Measurements from ENCODE around the gene LRRC28. TPM values are rescaled to one million over a fixed set of nuclear protein-coding genes. Genes with fewer than 3 reads are reported as not detected.
A peak's percentile ranks its signal among the peaks of the same experiment; 100 is the strongest.

LRRC28 gene
- total RNA-seq, 1 experiment from 2014 or later, result 28.4 TPM

DNA sequence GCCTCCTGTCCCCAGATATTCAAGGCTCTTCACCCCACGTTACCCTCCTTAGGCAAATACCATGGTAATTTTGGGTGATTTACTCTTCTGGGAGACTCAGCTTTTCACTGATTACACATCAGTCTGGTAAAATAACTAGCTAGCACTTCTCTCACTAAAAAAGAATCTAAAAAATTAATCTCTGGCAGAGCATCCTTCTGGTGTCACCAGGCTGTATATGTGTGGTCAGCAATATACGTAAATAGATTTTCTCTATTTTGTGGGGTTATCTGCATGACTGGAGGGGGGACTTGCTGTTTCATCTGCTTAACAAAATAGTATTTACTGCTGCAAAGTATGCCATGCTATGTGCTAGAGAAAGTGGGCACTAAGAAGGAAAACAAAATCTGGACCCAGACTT is 45.1 kb downstream of the LRRC28 start:
- no peak overlapping the region for H3K4me3 ChIP-seq (ENCODE audit: low read depth, low read length, poor library complexity, severe bottlenecking)
- H3K27ac ChIP-seq (ENCODE audit: low read depth, low read length, poor library complexity, severe bottlenecking), result no peak overlapping the region
- H3K36me3 ChIP-seq (ENCODE audit: insufficient read depth, low read length, poor library complexity, severe bottlenecking), result no peaks in the 10 kb centered on the region
- ChIA-PET CTCF (no interaction called here), POLR2A (ENCODE audit: low non-redundant PET) (no interaction called here)
- no peak for TF ChIP-seq EZH2 (IDR thresholded peaks at IDR 0.05; ENCODE audit: borderline replicate concordance, low read depth, low read length, poor library complexity, severe bottlenecking)
- TF ChIP-seq, protein P1, sequence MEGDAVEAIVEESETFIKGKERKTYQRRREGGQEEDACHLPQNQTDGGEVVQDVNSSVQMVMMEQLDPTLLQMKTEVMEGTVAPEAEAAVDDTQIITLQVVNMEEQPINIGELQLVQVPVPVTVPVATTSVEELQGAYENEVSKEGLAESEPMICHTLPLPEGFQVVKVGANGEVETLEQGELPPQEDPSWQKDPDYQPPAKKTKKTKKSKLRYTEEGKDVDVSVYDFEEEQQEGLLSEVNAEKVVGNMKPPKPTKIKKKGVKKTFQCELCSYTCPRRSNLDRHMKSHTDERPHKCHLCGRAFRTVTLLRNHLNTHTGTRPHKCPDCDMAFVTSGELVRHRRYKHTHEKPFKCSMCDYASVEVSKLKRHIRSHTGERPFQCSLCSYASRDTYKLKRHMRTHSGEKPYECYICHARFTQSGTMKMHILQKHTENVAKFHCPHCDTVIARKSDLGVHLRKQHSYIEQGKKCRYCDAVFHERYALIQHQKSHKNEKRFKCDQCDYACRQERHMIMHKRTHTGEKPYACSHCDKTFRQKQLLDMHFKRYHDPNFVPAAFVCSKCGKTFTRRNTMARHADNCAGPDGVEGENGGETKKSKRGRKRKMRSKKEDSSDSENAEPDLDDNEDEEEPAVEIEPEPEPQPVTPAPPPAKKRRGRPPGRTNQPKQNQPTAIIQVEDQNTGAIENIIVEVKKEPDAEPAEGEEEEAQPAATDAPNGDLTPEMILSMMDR (conservative IDR thresholded peaks at IDR 0.05; ENCODE audit: low read depth, low read length), result no peak
- H3K9me3 ChIP-seq (ENCODE audit: low read depth, low read length, poor library complexity, severe bottlenecking), result no peaks in the 10 kb centered on the region
- no peaks in the 10 kb centered on the region for H3K27me3 ChIP-seq (replicated peaks; ENCODE audit: insufficient read depth, low read depth, low read length, poor library complexity)
- H3K4me1 ChIP-seq (ENCODE audit: insufficient read depth, low read length, poor library complexity, severe bottlenecking), result no peaks in the 10 kb centered on the region
- no TSS peak for BruUV-seq (replicated peaks)
- intact Hi-C loops (cut with micrococcal nuclease; ENCODE audit: unreplicated experiment), result no loop called here
- DNase-seq (ENCODE audit: low spot score), result no peak

DNA sequence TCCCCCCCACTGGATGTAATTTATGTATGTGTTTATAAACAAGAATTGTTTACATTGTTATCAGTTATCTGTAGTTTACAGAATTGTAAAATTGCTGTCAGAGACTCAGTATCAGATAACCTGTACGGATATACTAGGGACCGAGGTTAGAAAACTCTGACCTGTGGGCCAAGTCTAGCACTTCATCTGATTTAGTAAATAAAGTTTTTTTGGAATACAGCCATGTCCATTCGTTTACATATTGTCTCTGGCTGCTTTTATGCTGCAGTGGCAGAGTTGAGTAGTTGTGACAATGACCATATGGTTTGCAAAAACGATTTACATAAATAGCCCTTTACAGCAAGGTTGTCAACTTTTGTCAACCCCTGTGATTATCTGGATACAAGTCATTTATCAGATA is 52.6 kb downstream of the LRRC28 start:
- Histone ChIP-seq H3K36me3 (ENCODE audit: insufficient read depth, low read length, poor library complexity, severe bottlenecking) (no peaks in the 10 kb centered on the region), H3K4me3 (ENCODE audit: low read depth, low read length, poor library complexity, severe bottlenecking) (no peak overlapping the region), H3K27me3 (replicated peaks; ENCODE audit: insufficient read depth, low read depth, low read length, poor library complexity) (no peaks in the 10 kb centered on the region), H3K9me3 (ENCODE audit: low read depth, low read length, poor library complexity, severe bottlenecking) (no peaks in the 10 kb centered on the region), H3K27ac (ENCODE audit: low read depth, low read length, poor library complexity, severe bottlenecking) (no peak overlapping the region), H3K4me1 (ENCODE audit: insufficient read depth, low read length, poor library complexity, severe bottlenecking) (peaks cover 29% of the 10 kb centered on the region)
- CTCF ChIA-PET, result no interaction called here
- TF ChIP-seq, protein P1 (conservative IDR thresholded peaks at IDR 0.05; ENCODE audit: low read depth, low read length), result no peak
- TF ChIP-seq EZH2 (IDR thresholded peaks at IDR 0.05; ENCODE audit: borderline replicate concordance, low read depth, low read length, poor library complexity, severe bottlenecking), result no peak
- DNase-seq (ENCODE audit: low spot score), result no peak
- intact Hi-C loops (cut with micrococcal nuclease; ENCODE audit: unreplicated experiment), result no loop called here
- POLR2A ChIA-PET (ENCODE audit: low non-redundant PET), result no interaction called here
- no TSS peak for BruUV-seq (replicated peaks)

- peaks cover 29% of the 10 kb centered on the region for H3K4me1 ChIP-seq (ENCODE audit: insufficient read depth, low read length, poor library complexity, severe bottlenecking)
- TF ChIP-seq, protein P1 (conservative IDR thresholded peaks at IDR 0.05; ENCODE audit: low read depth, low read length), result no peak
- no peak for TF ChIP-seq EZH2 (IDR thresholded peaks at IDR 0.05; ENCODE audit: borderline replicate concordance, low read depth, low read length, poor library complexity, severe bottlenecking)
- no TSS peak for BruUV-seq (replicated peaks)
- no peaks in the 10 kb centered on the region for H3K9me3 ChIP-seq (ENCODE audit: low read depth, low read length, poor library complexity, severe bottlenecking)
- intact Hi-C loops (cut with micrococcal nuclease; ENCODE audit: unreplicated experiment), result no loop called here
- ChIA-PET CTCF (interaction anchor here (1.2 kb wide), 1 partner anchor 398 kb away, joined by 3 read pairs; no protein-coding TSS in a partner anchor), POLR2A (ENCODE audit: low non-redundant PET) (interaction anchor here (0.6 kb wide), 3 partner anchors 19 to 289 kb away, joined by 3 to 4 read pairs (median 3); no protein-coding TSS in a partner anchor)
- H3K4me3 ChIP-seq (ENCODE audit: low read depth, low read length, poor library complexity, severe bottlenecking), result peak overlapping the region; percentile 23
- no peaks in the 10 kb centered on the region for H3K27me3 ChIP-seq (replicated peaks; ENCODE audit: insufficient read depth, low read depth, low read length, poor library complexity)
- no peaks in the 10 kb centered on the region for H3K36me3 ChIP-seq (ENCODE audit: insufficient read depth, low read length, poor library complexity, severe bottlenecking)
- H3K27ac ChIP-seq (ENCODE audit: low read depth, low read length, poor library complexity, severe bottlenecking), result peak overlapping the region; percentile 44
- DNase-seq (ENCODE audit: low spot score), result peak; percentile 85
Observed at GRCh38 chr15:99305761-99306505, 54.7 kb downstream of the LRRC28 start.
